GM21825 (cell line): ENCODE results near the gene ZBTB6.

Source experiments
- ATAC-seq: cut with Tn5 transposase; IDR thresholded peaks from one replicate; pipeline ENCODE4 v1.9.1; 2021; ENCODE audit warnings: mild to moderate bottlenecking, moderate library complexity; ENCODE audit not compliant: unreplicated experiment

ZBTB6 gene

GRCh38 chr9:122912964-122913673, at the start of gene ZBTB6:
Gene ZBTB6, minus strand, starts transcription at chr9:122913323. Its CDS starts 1,251 bp downstream, at chr9:122912072.
- peak; percentile 97 for ATAC-seq

GRCh38 chr9:122961139-122961538, 48.0 kb upstream of the ZBTB6 start:
- no peak for ATAC-seq

GRCh38 chr9:122955961-122956360, 42.8 kb upstream of the ZBTB6 start:
- ATAC-seq = no peak

- no peak for ATAC-seq
These were observed 41.1 kb upstream of the ZBTB6 start for GRCh38 chr9:122954253-122954691.

GRCh38 chr9:122951056-122951455, 37.9 kb upstream of the ZBTB6 start:
- no peak for ATAC-seq

GRCh38 chr9:122950263-122950662, 37.1 kb upstream of the ZBTB6 start:
- no peak for ATAC-seq

- no peak for ATAC-seq
These were observed 36.6 kb upstream of the ZBTB6 start for GRCh38 chr9:122949696-122950095.

GRCh38 chr9:122948313-122948712, 35.2 kb upstream of the ZBTB6 start:
- ATAC-seq = no peak

- ATAC-seq = no peak
These were observed 33.4 kb upstream of the ZBTB6 start for GRCh38 chr9:122946461-122947005.

GRCh38 chr9:122944960-122945888, 32.1 kb upstream of the ZBTB6 start:
- no peak for ATAC-seq

- ATAC-seq = peak; percentile 5
These were observed 28.6 kb upstream of the ZBTB6 start for GRCh38 chr9:122941582-122942234.

- peak; percentile 97 for ATAC-seq
These were observed 27.8 kb upstream of the ZBTB6 start, which contains the start of gene RABGAP1 for GRCh38 chr9:122940749-122941581. Gene RABGAP1, plus strand, starts transcription at chr9:122941020. Its CDS starts 16,040 bp downstream, at chr9:122957060.

- ATAC-seq = no peak
These were observed 27.3 kb upstream of the ZBTB6 start for GRCh38 chr9:122940454-122940748.

GRCh38 chr9:122939601-122940000, 26.5 kb upstream of the ZBTB6 start:
- no peak for ATAC-seq

GRCh38 chr9:122936883-122937282, 23.8 kb upstream of the ZBTB6 start:
- ATAC-seq = no peak

- ATAC-seq = no peak
These were observed 23.3 kb upstream of the ZBTB6 start for GRCh38 chr9:122936464-122936863.

GRCh38 chr9:122931226-122932121, 18.4 kb upstream of the ZBTB6 start, which contains the start of gene ZBTB26:
Gene ZBTB26, minus strand, starts transcription at chr9:122931512. Its CDS starts 11,578 bp downstream, at chr9:122919934.
- ATAC-seq = peak; percentile 93

GRCh38 chr9:122930541-122931225, 17.6 kb upstream of the ZBTB6 start:
- no peak for ATAC-seq
